Spleen (tissue), 7 donors: Measurements from ENCODE around the gene RPS19BP1.

Experiments
- POLR2A ChIP-seq, 3 donors: fragments of 450-650 bp; IDR thresholded peaks; one replicate each; pipeline ENCODE4 v1.5.1; 2017; ENCODE audit warnings: antibody characterized with exemption in 3 of 3, mild to moderate bottlenecking in 1 of 3
- POLR2AphosphoS5 ChIP-seq, 3 donors: sonication (generic); formaldehyde crosslinking; IDR thresholded peaks; one replicate each; pipeline ENCODE4 v1.5.1; 2017; ENCODE audit warnings: antibody characterized with exemption in 3 of 3
- TF ChIP-seq, protein P1 (sequence below), 11 experiments: fragments of 200-600 bp in 7 of 11; fragments of 450-650 bp in 4 of 11; sonication (generic) in 4 of 11; IDR thresholded peaks in 8 of 11; conservative IDR thresholded peaks in 3 of 11; 1 replicate in 7 of 11; 2 replicates in 4 of 11; pipeline versions ENCODE4 v1.4.0 to v1.8.0; 2016 to 2021; ENCODE audit warnings: antibody characterized with exemption in 11 of 11, inconsistent platforms in 4 of 11, mild to moderate bottlenecking in 1 of 11
- donor health status: DM: no; HTN: no; CAD: no; lungs with moderate emphysema.
- donor health status: DM: no; HTN: no; CAD: no.
- donor health status: DM: no; HTN: no; CAD: no.

DNA sequence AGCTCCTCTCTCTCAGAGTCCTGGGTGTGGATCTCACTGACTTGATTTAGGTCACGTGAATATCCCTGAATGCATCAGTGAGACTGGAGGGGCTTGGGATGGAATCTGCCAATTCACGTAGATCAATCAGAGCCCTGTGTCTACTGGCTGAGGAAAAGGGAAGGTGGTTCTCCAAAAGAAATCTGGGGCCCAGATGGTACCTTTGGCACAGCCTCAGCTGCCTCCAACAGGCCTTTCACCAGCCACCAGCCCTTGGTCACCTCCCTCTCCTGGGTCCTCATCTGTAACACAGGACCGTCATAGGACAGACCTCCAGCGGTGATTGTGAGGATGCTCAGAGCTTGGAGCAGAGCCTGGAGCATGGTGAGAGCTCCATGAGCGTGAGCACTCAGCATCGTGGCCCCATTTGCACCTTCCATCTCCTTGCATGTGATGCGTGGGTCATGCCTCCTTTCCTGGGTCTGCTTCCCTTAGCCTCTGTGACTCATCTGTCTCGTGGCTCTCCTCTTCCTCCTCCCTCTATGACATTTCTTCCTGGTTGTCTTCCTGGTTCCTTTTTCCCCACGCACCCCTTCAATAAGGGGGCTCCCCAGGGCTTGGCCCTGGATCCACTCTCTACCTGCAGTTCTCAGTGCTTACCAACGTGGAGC lies 38.0 kb downstream of the RPS19BP1 start:
- TF ChIP-seq POLR2A (IDR thresholded peaks at IDR 0.05), result no peak
- TF ChIP-seq, protein P1, sequence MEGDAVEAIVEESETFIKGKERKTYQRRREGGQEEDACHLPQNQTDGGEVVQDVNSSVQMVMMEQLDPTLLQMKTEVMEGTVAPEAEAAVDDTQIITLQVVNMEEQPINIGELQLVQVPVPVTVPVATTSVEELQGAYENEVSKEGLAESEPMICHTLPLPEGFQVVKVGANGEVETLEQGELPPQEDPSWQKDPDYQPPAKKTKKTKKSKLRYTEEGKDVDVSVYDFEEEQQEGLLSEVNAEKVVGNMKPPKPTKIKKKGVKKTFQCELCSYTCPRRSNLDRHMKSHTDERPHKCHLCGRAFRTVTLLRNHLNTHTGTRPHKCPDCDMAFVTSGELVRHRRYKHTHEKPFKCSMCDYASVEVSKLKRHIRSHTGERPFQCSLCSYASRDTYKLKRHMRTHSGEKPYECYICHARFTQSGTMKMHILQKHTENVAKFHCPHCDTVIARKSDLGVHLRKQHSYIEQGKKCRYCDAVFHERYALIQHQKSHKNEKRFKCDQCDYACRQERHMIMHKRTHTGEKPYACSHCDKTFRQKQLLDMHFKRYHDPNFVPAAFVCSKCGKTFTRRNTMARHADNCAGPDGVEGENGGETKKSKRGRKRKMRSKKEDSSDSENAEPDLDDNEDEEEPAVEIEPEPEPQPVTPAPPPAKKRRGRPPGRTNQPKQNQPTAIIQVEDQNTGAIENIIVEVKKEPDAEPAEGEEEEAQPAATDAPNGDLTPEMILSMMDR (IDR thresholded peaks at IDR 0.05 in 8 of 11, conservative IDR thresholded peaks at IDR 0.05 in 3 of 11), result no peak
- TF ChIP-seq POLR2AphosphoS5 (IDR thresholded peaks at IDR 0.05), result no peak
